ENCODE data around the gene ZNF385D.

DNA sequence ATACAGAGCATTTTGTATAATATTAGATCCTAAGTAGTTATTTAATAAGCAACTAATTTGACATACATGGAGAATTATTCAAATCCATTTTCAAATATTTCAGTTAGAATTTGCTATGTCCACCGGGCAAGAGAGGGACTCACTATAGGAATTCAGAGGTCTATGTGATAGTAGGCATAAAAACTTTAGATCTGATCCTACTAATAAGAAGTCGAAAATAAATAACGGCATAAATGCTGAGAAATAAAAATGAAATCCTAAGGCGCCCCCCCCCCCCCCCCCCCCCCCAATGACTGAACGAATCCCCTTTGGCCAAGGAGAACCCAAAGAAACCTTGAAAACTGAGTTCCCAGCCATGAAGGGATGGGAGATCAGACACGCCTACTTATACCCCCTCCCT lies 80.6 kb downstream of the ZNF385D start:
- TF ChIP-seq, protein P1, sequence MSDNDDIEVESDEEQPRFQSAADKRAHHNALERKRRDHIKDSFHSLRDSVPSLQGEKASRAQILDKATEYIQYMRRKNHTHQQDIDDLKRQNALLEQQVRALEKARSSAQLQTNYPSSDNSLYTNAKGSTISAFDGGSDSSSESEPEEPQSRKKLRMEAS (IDR thresholded peaks at IDR 0.05; ENCODE audit: low read depth), result no peak
- TF ChIP-seq, protein P2, sequence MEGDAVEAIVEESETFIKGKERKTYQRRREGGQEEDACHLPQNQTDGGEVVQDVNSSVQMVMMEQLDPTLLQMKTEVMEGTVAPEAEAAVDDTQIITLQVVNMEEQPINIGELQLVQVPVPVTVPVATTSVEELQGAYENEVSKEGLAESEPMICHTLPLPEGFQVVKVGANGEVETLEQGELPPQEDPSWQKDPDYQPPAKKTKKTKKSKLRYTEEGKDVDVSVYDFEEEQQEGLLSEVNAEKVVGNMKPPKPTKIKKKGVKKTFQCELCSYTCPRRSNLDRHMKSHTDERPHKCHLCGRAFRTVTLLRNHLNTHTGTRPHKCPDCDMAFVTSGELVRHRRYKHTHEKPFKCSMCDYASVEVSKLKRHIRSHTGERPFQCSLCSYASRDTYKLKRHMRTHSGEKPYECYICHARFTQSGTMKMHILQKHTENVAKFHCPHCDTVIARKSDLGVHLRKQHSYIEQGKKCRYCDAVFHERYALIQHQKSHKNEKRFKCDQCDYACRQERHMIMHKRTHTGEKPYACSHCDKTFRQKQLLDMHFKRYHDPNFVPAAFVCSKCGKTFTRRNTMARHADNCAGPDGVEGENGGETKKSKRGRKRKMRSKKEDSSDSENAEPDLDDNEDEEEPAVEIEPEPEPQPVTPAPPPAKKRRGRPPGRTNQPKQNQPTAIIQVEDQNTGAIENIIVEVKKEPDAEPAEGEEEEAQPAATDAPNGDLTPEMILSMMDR (IDR thresholded peaks at IDR 0.05), result no peak
- TF ChIP-seq NFIC (IDR thresholded peaks at IDR 0.05; ENCODE audit: borderline replicate concordance) (no peak), GABPA (IDR thresholded peaks at IDR 0.05; ENCODE audit: low read depth) (no peak), POLR2AphosphoS5 (IDR thresholded peaks at IDR 0.05; ENCODE audit: low read depth, low read length) (no peak), EZH2phosphoT487 (IDR thresholded peaks at IDR 0.05; ENCODE audit: borderline replicate concordance, low read depth) (no peak), MEF2A (IDR thresholded peaks at IDR 0.05; ENCODE audit: borderline replicate concordance, low read depth) (no peak), EP300 (IDR thresholded peaks at IDR 0.05; ENCODE audit: borderline replicate concordance in 1 of 2, low read depth in 1 of 2, low read length in 1 of 2) (no peak), TAF1 (IDR thresholded peaks at IDR 0.05; ENCODE audit: borderline replicate concordance, low read depth, low read length) (no peak)
- TF ChIP-seq, protein P3, sequence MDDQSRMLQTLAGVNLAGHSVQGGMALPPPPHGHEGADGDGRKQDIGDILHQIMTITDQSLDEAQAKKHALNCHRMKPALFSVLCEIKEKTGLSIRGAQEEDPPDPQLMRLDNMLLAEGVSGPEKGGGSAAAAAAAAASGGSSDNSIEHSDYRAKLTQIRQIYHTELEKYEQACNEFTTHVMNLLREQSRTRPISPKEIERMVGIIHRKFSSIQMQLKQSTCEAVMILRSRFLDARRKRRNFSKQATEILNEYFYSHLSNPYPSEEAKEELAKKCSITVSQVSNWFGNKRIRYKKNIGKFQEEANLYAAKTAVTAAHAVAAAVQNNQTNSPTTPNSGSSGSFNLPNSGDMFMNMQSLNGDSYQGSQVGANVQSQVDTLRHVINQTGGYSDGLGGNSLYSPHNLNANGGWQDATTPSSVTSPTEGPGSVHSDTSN (IDR thresholded peaks at IDR 0.05), result no peak

Measured in SK-N-SH (cell line).